BE2C (cell line): ENCODE measurements around the gene FRMD5.

Source experiments
- DNase-seq: peaks from one replicate; pipeline ENCODE4 v3.0.0-alpha.2; 2020
- H3K27me3 ChIP-seq: fragments of 250-450 bp; sonication (Bioruptor Pico); 2 replicates; pipeline ENCODE4 v1.5.1; 2020; ENCODE audit warnings: mild to moderate bottlenecking
- H3K36me3 ChIP-seq: fragments of 250-450 bp; sonication (Bioruptor Pico); 2 replicates; pipeline ENCODE4 v1.5.1; 2020; ENCODE audit warnings: mild to moderate bottlenecking
- H3K4me1 ChIP-seq: fragments of 250-450 bp; sonication (Bioruptor Pico); 2 replicates; pipeline ENCODE4 v1.5.1; 2020
- H3K4me3 ChIP-seq: 2 replicates; pipeline ENCODE4 v1.5.1; 2011; ENCODE audit warnings: low read depth, low read length
- H3K9me3 ChIP-seq: fragments of 250-450 bp; sonication (Bioruptor Pico); 2 replicates; pipeline ENCODE4 v1.5.1; 2020
- CTCF ChIP-seq: IDR thresholded peaks from 2 replicates; pipeline ENCODE4 v1.5.1; 2012; ENCODE audit warnings: mild to moderate bottlenecking, low read depth, low read length

The FRMD5 gene

GRCh38 chr15:43908516-43909050, 286.5 kb downstream of the FRMD5 start:
- H3K4me3 ChIP-seq = no peak overlapping the region
- H3K4me1 ChIP-seq = peaks cover 9% of the 10 kb centered on the region; the same call in 1 of the 2 replicates
- no peaks in the 10 kb centered on the region for H3K27me3 ChIP-seq
- no peak for TF ChIP-seq CTCF
- H3K9me3 ChIP-seq = no peaks in the 10 kb centered on the region
- no peaks in the 10 kb centered on the region for H3K36me3 ChIP-seq
- no peak for DNase-seq

GRCh38 chr15:43905755-43906154, 289.3 kb downstream of the FRMD5 start:
- TF ChIP-seq CTCF = no peak
- Histone ChIP-seq H3K9me3 (no peaks in the 10 kb centered on the region), H3K4me3 (no peak overlapping the region), H3K4me1 (peaks cover 13% of the 10 kb centered on the region), H3K36me3 (no peaks in the 10 kb centered on the region), H3K27me3 (no peaks in the 10 kb centered on the region)
- DNase-seq = no peak

- H3K27me3 ChIP-seq = no peaks in the 10 kb centered on the region
- no peaks in the 10 kb centered on the region for H3K9me3 ChIP-seq
- TF ChIP-seq CTCF = peak; percentile 87
- peaks cover 13% of the 10 kb centered on the region for H3K4me1 ChIP-seq
- H3K4me3 ChIP-seq = no peak overlapping the region
- no peaks in the 10 kb centered on the region for H3K36me3 ChIP-seq
- peak; percentile 81 for DNase-seq
Observed at GRCh38 chr15:43903864-43904290, 291.2 kb downstream of the FRMD5 start.

- H3K36me3 ChIP-seq = no peaks in the 10 kb centered on the region; the same call in 1 of the 2 replicates
- no peaks in the 10 kb centered on the region for H3K27me3 ChIP-seq
- DNase-seq = peak; percentile 57
- H3K9me3 ChIP-seq = no peaks in the 10 kb centered on the region
- TF ChIP-seq CTCF = no peak
- H3K4me3 ChIP-seq = no peak overlapping the region
- peaks cover 13% of the 10 kb centered on the region for H3K4me1 ChIP-seq
Observed at GRCh38 chr15:43901495-43901894, 293.6 kb downstream of the FRMD5 start.

GRCh38 chr15:43900996-43901395, 294.1 kb downstream of the FRMD5 start:
- Histone ChIP-seq H3K27me3 (no peaks in the 10 kb centered on the region), H3K9me3 (no peaks in the 10 kb centered on the region), H3K4me3 (no peak overlapping the region), H3K4me1 (peaks cover 13% of the 10 kb centered on the region), H3K36me3 (no peaks in the 10 kb centered on the region; the same call in 1 of the 2 replicates)
- no peak for DNase-seq
- TF ChIP-seq CTCF = no peak

- Histone ChIP-seq H3K36me3 (no peaks in the 10 kb centered on the region; the same call in 1 of the 2 replicates), H3K4me3 (no peak overlapping the region), H3K9me3 (no peaks in the 10 kb centered on the region), H3K27me3 (no peaks in the 10 kb centered on the region), H3K4me1 (peaks cover 13% of the 10 kb centered on the region)
- TF ChIP-seq CTCF = no peak
- no peak for DNase-seq
Observed at GRCh38 chr15:43899928-43900327, 295.1 kb downstream of the FRMD5 start.
